WERI-Rb-1 (cell line): Measurements from ENCODE around the gene GUCY1A2.

Experiments used
- DNase-seq: peaks from one replicate; pipeline ENCODE4 v3.0.0-alpha.2; 2020
- H3K27ac ChIP-seq: fragments of 250-450 bp; sonication (Bioruptor Pico); 2 replicates; pipeline ENCODE4 v1.5.1; 2020; ENCODE audit warnings: mild to moderate bottlenecking, moderate library complexity
- H3K27me3 ChIP-seq: fragments of 250-450 bp; sonication (Bioruptor Pico); 2 replicates; pipeline ENCODE4 v1.5.1; 2021; ENCODE audit warnings: mild to moderate bottlenecking, low read depth, moderate library complexity; ENCODE audit not compliant: insufficient read depth, severe bottlenecking
- H3K36me3 ChIP-seq: fragments of 250-450 bp; sonication (Bioruptor Pico); 2 replicates; pipeline ENCODE4 v1.5.1; 2020; ENCODE audit warnings: mild to moderate bottlenecking, moderate library complexity
- H3K4me3 ChIP-seq: 2 replicates; pipeline ENCODE4 v1.5.1; 2011; ENCODE audit warnings: low read depth, mild to moderate bottlenecking, control low read depth, low read length
- H3K9me3 ChIP-seq: fragments of 250-450 bp; sonication (Bioruptor Pico); 2 replicates; pipeline ENCODE4 v1.5.1; 2021; ENCODE audit warnings: mild to moderate bottlenecking, moderate library complexity; ENCODE audit not compliant: severe bottlenecking
- CTCF ChIP-seq: IDR thresholded peaks from 2 replicates; pipeline ENCODE4 v1.5.1; 2011; ENCODE audit warnings: low read depth, mild to moderate bottlenecking, control low read depth, inconsistent platforms, low read length

The GUCY1A2 gene

GRCh38 chr11:107043242-107044006, 25.1 kb upstream of the GUCY1A2 start:
- H3K36me3 ChIP-seq, result no peaks in the 10 kb centered on the region
- no peak for TF ChIP-seq CTCF
- H3K27ac ChIP-seq, result no peak overlapping the region
- H3K27me3 ChIP-seq, result no peaks in the 10 kb centered on the region
- no peak overlapping the region for H3K4me3 ChIP-seq
- no peak for DNase-seq
- no peaks in the 10 kb centered on the region for H3K9me3 ChIP-seq

GRCh38 chr11:107042748-107043147, 24.5 kb upstream of the GUCY1A2 start:
- H3K9me3 ChIP-seq, result no peaks in the 10 kb centered on the region
- no peak for TF ChIP-seq CTCF
- DNase-seq, result no peak
- H3K27ac ChIP-seq, result no peak overlapping the region
- no peak overlapping the region for H3K4me3 ChIP-seq
- no peaks in the 10 kb centered on the region for H3K36me3 ChIP-seq
- no peaks in the 10 kb centered on the region for H3K27me3 ChIP-seq

GRCh38 chr11:107041088-107041444, 22.8 kb upstream of the GUCY1A2 start:
- H3K27ac ChIP-seq, result no peak overlapping the region
- H3K27me3 ChIP-seq, result no peaks in the 10 kb centered on the region
- DNase-seq, result no peak
- H3K36me3 ChIP-seq, result no peaks in the 10 kb centered on the region
- H3K4me3 ChIP-seq, result no peak overlapping the region
- TF ChIP-seq CTCF, result no peak
- H3K9me3 ChIP-seq, result no peaks in the 10 kb centered on the region

GRCh38 chr11:107040433-107041087, 22.3 kb upstream of the GUCY1A2 start:
- Histone ChIP-seq H3K4me3 (no peak overlapping the region), H3K27me3 (no peaks in the 10 kb centered on the region), H3K9me3 (no peaks in the 10 kb centered on the region), H3K36me3 (no peaks in the 10 kb centered on the region), H3K27ac (no peak overlapping the region)
- no peak for DNase-seq
- TF ChIP-seq CTCF, result no peak

- Histone ChIP-seq H3K9me3 (no peaks in the 10 kb centered on the region), H3K4me3 (no peak overlapping the region), H3K27me3 (no peaks in the 10 kb centered on the region), H3K27ac (no peak overlapping the region), H3K36me3 (no peaks in the 10 kb centered on the region)
- TF ChIP-seq CTCF, result no peak
- DNase-seq, result no peak
Measured at GRCh38 chr11:107025673-107026072, 7.4 kb upstream of the GUCY1A2 start.

- no peaks in the 10 kb centered on the region for H3K36me3 ChIP-seq
- H3K27me3 ChIP-seq, result no peaks in the 10 kb centered on the region
- no peaks in the 10 kb centered on the region for H3K9me3 ChIP-seq
- H3K27ac ChIP-seq, result no peak overlapping the region
- H3K4me3 ChIP-seq, result no peak overlapping the region
- no peak for TF ChIP-seq CTCF
- no peak for DNase-seq
Measured at GRCh38 chr11:107020594-107020993, 2.3 kb upstream of the GUCY1A2 start.
